Cortex of kidney (tissue), 1 donor: ENCODE data around the gene MAP1S.

Experiments used
- DNase-seq: peaks from one replicate; lab custom pipeline; 2025; lab: John Stamatoyannopoulos, UW

MAP1S gene

GRCh38 chr19:17735410-17735809, 16.1 kb downstream of the MAP1S start:
- no peak for DNase-seq

GRCh38 chr19:17737690-17738153, 18.4 kb downstream of the MAP1S start:
- DNase-seq: no peak

GRCh38 chr19:17739121-17739875, 20.0 kb downstream of the MAP1S start:
- DNase-seq: no peak

- no peak for DNase-seq
These were observed 22.2 kb downstream of the MAP1S start for GRCh38 chr19:17741456-17741855.

- DNase-seq: no peak
These were observed 24.7 kb downstream of the MAP1S start for GRCh38 chr19:17743874-17744580.

GRCh38 chr19:17747205-17748098, 28.2 kb downstream of the MAP1S start:
- no peak for DNase-seq

- DNase-seq: no peak
These were observed 29.8 kb downstream of the MAP1S start for GRCh38 chr19:17748884-17749638.

- no peak for DNase-seq
These were observed 30.6 kb downstream of the MAP1S start for GRCh38 chr19:17749912-17750317.

- DNase-seq: no peak
These were observed 32.0 kb downstream of the MAP1S start, which contains the start of gene FCHO1 for GRCh38 chr19:17751103-17751911. TSS of gene FCHO1 (plus strand) at chr19:17751477. CDS start at chr19:17755165, 3,688 bp downstream.

GRCh38 chr19:17751912-17752273, 32.6 kb downstream of the MAP1S start:
- DNase-seq: no peak

- DNase-seq: no peak
These were observed 33.8 kb downstream of the MAP1S start for GRCh38 chr19:17752865-17753639.

GRCh38 chr19:17753976-17754375, 34.7 kb downstream of the MAP1S start:
- no peak for DNase-seq

GRCh38 chr19:17754634-17755442, 35.6 kb downstream of the MAP1S start:
- DNase-seq: no peak

GRCh38 chr19:17755443-17755890, 36.2 kb downstream of the MAP1S start:
- no peak for DNase-seq

- no peak for DNase-seq
These were observed 36.8 kb downstream of the MAP1S start for GRCh38 chr19:17755977-17756670.

- no peak for DNase-seq
These were observed 37.8 kb downstream of the MAP1S start for GRCh38 chr19:17757125-17757524.

GRCh38 chr19:17758515-17758914, 39.2 kb downstream of the MAP1S start:
- DNase-seq: no peak

- DNase-seq: no peak
These were observed 41.9 kb downstream of the MAP1S start for GRCh38 chr19:17761148-17761547.
